Thoracic aorta (tissue), 2 donors: ENCODE data around the gene THOC5. TPM values are rescaled to one million over a fixed set of nuclear protein-coding genes. Genes with fewer than 3 reads are reported as not detected.
"Not testable (repeated sequence)": the region's sequence is repeated elsewhere in the genome, so short reads cannot be mapped to it uniquely, and the experiment has no call there.

ENCODE experiments used
- ATAC-seq: fragments of 150-250 bp; one replicate; pipeline ENCODE4 v1.8.0; 2017; ENCODE audit warnings: low read depth; ENCODE audit not compliant: insufficient number of reproducible peaks, low FRiP score
- DNase-seq: peaks from one replicate; pipeline ENCODE4 v3.0.0-alpha.2; 2020; ENCODE audit warnings: low spot score
- H3K27ac ChIP-seq, 2 donors: fragments of 200-600 bp; sonication (generic); 1 replicate in 1 of 2; 2 replicates in 1 of 2; pipeline ENCODE4 v1.5.1; 2016; ENCODE audit warnings: mild to moderate bottlenecking in 2 of 2, moderate library complexity in 2 of 2
- H3K27me3 ChIP-seq: fragments of 200-600 bp; sonication (generic); replicated peaks from 2 replicates; pipeline ENCODE4 v1.6.0; 2016; ENCODE audit warnings: mild to moderate bottlenecking; ENCODE audit not compliant: insufficient read depth
- H3K36me3 ChIP-seq: fragments of 200-600 bp; sonication (generic); one replicate; pipeline ENCODE4 v1.5.1; 2016
- H3K4me1 ChIP-seq, 2 donors: fragments of 200-600 bp; sonication (generic); 1 replicate in 1 of 2; 2 replicates in 1 of 2; pipeline versions ENCODE4 v1.5.1 to v1.6.0; 2016; ENCODE audit warnings: low read depth in 2 of 2, mild to moderate bottlenecking in 1 of 2; ENCODE audit not compliant: control insufficient read depth in 1 of 2
- H3K4me3 ChIP-seq: fragments of 200-600 bp; sonication (generic); 2 replicates; pipeline ENCODE4 v1.5.1; 2016; ENCODE audit warnings: mild to moderate bottlenecking
- H3K9me3 ChIP-seq: fragments of 200-600 bp; sonication (generic); 2 replicates; pipeline ENCODE4 v1.5.1; 2016
- CTCF ChIP-seq: fragments of 200-600 bp; sonication (generic); IDR thresholded peaks from one replicate; pipeline ENCODE4 v1.5.1; 2019; ENCODE audit warnings: antibody characterized with exemption
- total RNA-seq, 2 donors: library from RNA; depleted of rRNA; stranded (reverse); fragments of >200 nt; gene quantifications; one replicate each; pipeline versions ENCODE4 v1.1.0 to v1.2.3, GENCODE V29; 2016

Gene THOC5
- total RNA-seq, 2 donors from 2014 or later, result 39.8 to 104 TPM

DNA sequence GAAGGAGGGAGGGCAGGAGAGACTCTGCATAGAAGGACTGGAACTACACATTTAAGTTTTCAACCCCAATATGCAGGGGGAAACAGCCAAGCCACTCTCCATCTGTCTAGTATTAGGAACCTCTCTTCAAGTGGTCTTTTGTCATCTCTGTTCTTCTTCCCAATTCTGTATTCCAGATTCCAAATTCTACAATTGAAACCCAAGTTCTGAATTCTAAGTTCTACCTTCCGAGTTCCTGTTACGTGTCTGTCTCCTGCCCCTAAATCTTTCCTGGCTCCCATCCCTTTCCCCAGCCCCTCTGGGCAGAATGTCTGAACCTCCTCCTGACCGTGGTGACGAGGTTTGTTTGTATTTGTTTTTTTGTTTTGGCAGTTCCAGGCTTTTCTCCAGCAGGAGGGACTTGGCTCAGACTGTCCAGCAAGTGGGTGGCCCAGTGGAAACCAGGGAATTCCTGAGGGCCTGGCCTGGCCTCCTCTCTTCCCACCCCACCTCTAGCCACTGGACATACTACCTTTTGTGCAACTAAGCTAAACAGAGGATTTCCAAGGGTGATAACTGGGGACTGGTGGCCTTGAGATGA is 1.6 kb upstream of the THOC5 start:
- Histone ChIP-seq H3K4me1 (peaks cover 5 to 6% of the 10 kb centered on the region in 2 donors), H3K27me3 (no peaks in the 10 kb centered on the region), H3K4me3 (no peak overlapping the region), H3K27ac (peak overlapping the region; percentile 70), H3K36me3 (peaks cover 23% of the 10 kb centered on the region), H3K9me3 (no peaks in the 10 kb centered on the region)
- DNase-seq, result no peak
- ATAC-seq, result no peak
- no peak for TF ChIP-seq CTCF

DNA sequence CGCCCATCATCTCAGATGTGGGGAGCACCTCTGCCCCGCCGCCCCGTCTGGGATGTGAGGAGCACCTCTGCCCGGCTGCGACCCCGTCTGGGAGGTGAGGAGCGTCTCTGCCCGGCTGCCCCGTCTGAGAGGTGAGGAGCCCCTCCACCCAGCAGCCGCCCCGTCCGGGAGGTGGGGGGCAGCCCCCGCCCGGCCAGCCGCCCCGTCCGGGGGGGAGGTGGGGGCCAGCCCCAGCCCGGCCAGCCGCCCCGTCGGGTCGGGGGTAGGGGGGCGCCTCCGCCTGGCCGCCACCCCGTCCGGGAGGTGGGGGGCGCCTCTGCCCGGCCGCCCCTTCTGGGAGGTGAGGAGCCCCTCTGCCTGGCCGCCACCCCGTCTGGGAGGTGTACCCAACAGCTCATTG is 1.2 kb downstream of the THOC5 start:
- not testable (repeated sequence) for H3K9me3 ChIP-seq, H3K4me1 ChIP-seq, H3K27me3 ChIP-seq, ATAC-seq, DNase-seq, H3K27ac ChIP-seq
- Histone ChIP-seq H3K4me3 (peak overlapping the region; percentile 78), H3K36me3 (peaks cover 24% of the 10 kb centered on the region)

- no peaks in the 10 kb centered on the region for H3K9me3 ChIP-seq
- TF ChIP-seq CTCF, result no peak
- H3K4me1 ChIP-seq, result peaks cover 5 to 6% of the 10 kb centered on the region in 2 donors
- no peak for DNase-seq
- no peak for ATAC-seq
- no peak overlapping the region for H3K27ac ChIP-seq
- no peak overlapping the region for H3K4me3 ChIP-seq
- H3K36me3 ChIP-seq, result peaks cover 18% of the 10 kb centered on the region
- no peaks in the 10 kb centered on the region for H3K27me3 ChIP-seq
Observed at GRCh38 chr22:29550005-29550404, 3.6 kb downstream of the THOC5 start.

DNA sequence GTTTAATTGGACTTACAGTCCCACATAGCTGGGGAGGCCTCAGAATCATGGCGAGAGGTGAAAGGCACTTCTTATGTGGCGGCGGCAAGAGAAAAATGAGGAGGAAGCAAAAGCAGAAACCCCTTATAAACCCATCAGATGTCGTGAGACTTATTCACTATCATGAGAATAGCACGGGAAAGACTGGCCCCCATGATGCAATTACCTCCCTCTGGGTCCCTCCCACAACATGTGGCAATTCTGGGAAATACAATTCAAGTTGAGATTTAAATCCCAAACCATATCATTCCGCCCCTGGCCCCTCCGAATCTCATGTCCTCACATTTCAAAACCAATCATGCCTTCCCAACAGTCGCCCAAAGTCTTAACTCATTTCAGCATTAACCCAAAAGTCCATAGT is 8.5 kb downstream of the THOC5 start:
- not testable (repeated sequence) for H3K27ac ChIP-seq, DNase-seq, H3K9me3 ChIP-seq, H3K4me3 ChIP-seq, H3K4me1 ChIP-seq, H3K27me3 ChIP-seq, ATAC-seq
- peaks cover 27% of the 10 kb centered on the region for H3K36me3 ChIP-seq

- ATAC-seq (no peak), DNase-seq (no peak)
- H3K27ac ChIP-seq, result no peak overlapping the region
- no peaks in the 10 kb centered on the region for H3K9me3 ChIP-seq
- no peaks in the 10 kb centered on the region for H3K4me1 ChIP-seq
- H3K4me3 ChIP-seq, result no peak overlapping the region
- TF ChIP-seq CTCF, result no peak
- no peaks in the 10 kb centered on the region for H3K27me3 ChIP-seq
- peaks cover 34% of the 10 kb centered on the region for H3K36me3 ChIP-seq
Observed at GRCh38 chr22:29541845-29542244, 11.7 kb downstream of the THOC5 start.

GRCh38 chr22:29539105-29539504 is 14.5 kb downstream of the THOC5 start:
- Histone ChIP-seq H3K4me1 (no peaks in the 10 kb centered on the region), H3K27ac (no peak overlapping the region), H3K9me3 (no peaks in the 10 kb centered on the region), H3K36me3 (peaks cover 52% of the 10 kb centered on the region), H3K4me3 (no peak overlapping the region), H3K27me3 (no peaks in the 10 kb centered on the region)
- ATAC-seq (no peak), DNase-seq (no peak)
- no peak for TF ChIP-seq CTCF
